GM13976 (cell line): ENCODE measurements around the gene IL1RAPL2.

Source experiments
- DNase-seq: peaks from one replicate; pipeline ENCODE4 v3.0.0; 2012; ENCODE audit warnings: low spot score
- CTCF ChIP-seq: IDR thresholded peaks from 2 replicates; pipeline ENCODE4 v1.5.1; 2012; ENCODE audit warnings: borderline replicate concordance, mild to moderate bottlenecking; ENCODE audit not compliant: insufficient read depth; ENCODE audit errors: extremely low read depth, missing control alignments, control extremely low read depth
- in situ Hi-C: fragments of 300-500 bp; cut with MboI; formaldehyde crosslinking; loops from one replicate; pipeline ENCODE4 v1.12.0; 2022; ENCODE audit warnings: low sequenced_read_pairs, mixed read lengths, inconsistent platforms; ENCODE audit not compliant: unreplicated experiment

IL1RAPL2 gene

GRCh38 chrX:104803219-104803618 lies 237.2 kb downstream of the IL1RAPL2 start:
- DNase-seq = no peak
- TF ChIP-seq CTCF = no peak
- in situ Hi-C loops = no loop called here

GRCh38 chrX:104806346-104806745 lies 240.3 kb downstream of the IL1RAPL2 start:
- in situ Hi-C loops = no loop called here

GRCh38 chrX:104833401-104833800 lies 267.4 kb downstream of the IL1RAPL2 start:
- no peak for DNase-seq
- in situ Hi-C loops = no loop called here
- no peak for TF ChIP-seq CTCF

More at GRCh38 chrX:104806346-104806745, 240.3 kb downstream of the IL1RAPL2 start:
- DNase-seq = no peak
- no peak for TF ChIP-seq CTCF

GRCh38 chrX:104842646-104843045 lies 276.6 kb downstream of the IL1RAPL2 start:
- no peak for TF ChIP-seq CTCF
- no peak for DNase-seq
- in situ Hi-C loops = no loop called here

GRCh38 chrX:104852241-104852640 lies 286.2 kb downstream of the IL1RAPL2 start:
- no peak for DNase-seq
- in situ Hi-C loops = no loop called here
- TF ChIP-seq CTCF = no peak

GRCh38 chrX:104854188-104854587 lies 288.2 kb downstream of the IL1RAPL2 start:
- in situ Hi-C loops = no loop called here
- no peak for TF ChIP-seq CTCF
- no peak for DNase-seq
